GM15510 (cell line): ENCODE measurements around the gene KLK12.

Experiments
- POLR2A ChIP-seq: IDR thresholded peaks from 3 replicates; pipeline ENCODE4 v1.6.1; 2011; ENCODE audit warnings: borderline replicate concordance; ENCODE audit not compliant: insufficient read length; ENCODE audit errors: extremely low read depth

The KLK12 gene

DNA sequence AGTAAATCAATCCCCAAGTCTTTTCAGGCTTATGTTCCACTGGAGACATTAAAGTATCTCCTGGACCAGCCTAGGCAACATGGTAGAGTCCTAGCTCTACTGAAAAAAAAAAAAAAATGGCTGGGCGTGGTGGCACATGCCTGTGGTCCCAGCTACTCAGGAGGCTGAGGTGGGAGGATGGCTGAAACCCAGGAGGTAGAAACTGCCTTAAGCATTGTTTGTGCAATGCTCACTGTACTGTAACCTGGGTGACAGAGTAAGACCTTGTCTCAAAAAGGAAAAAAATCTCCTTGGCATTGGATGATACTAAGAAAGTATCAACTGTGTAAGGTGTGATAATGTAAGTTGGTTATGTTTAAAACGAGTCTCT is 42.2 kb downstream of the KLK12 start:
- TF ChIP-seq POLR2A: no peak

DNA sequence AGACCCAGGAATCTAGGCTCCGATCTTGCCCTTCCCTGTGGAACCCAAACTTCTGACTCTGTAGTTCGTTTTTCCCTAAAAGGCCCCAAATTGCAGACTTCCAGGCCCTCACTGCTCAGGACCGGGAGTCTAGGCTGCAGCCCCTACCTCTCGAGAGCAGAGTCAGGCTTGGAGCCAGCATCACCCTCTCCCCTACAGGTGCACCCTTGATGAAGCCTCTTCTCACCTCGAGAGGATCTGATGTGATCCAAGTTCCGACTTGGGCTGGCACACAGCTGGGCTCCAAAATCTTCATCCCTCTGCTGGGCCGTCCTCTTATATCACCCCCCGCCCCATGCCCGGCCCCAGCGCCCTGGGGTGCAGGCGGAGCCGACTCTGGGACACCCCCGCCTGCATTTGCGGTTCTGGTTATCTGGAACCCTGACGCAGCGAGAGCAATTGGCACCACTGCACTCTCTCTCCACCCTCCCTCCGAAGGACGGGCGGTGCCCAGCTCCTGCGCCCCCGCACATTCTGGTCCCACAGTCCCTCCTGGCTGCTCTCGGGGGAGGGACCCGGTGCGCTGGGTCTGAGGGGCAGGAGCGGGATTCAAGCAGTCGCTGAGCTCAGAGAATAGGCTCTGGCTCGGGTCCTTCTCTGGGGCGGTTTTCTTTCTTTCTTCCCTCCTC is 51.0 kb downstream of the KLK12 start, which contains the start of gene KLK7:
Gene KLK7, minus strand, starts transcription at position 293 of the 668 bp plus-strand sequence. CDS start 1,518 bp downstream, outside the sequence.
- TF ChIP-seq POLR2A: no peak

DNA sequence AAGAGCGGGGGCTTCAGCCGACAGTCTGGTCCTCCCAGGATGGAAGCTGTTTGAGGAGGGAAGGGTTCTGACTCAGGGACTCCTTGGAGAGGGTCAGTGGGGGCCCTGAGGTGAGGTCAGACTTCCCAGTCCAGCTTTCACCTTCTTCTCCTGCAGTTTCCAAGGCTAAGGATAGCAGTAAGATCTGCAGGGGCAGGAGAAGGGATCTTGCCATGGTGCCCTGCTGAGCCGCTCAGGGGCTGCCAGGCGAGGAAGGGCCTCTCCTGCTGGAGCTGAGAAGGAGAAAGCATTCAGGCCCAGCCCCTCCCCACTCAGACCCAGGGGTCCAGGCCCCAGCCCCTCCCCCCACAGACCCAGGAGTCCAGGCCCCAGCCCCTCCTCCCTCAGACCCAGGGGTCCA is 52.6 kb downstream of the KLK12 start:
- TF ChIP-seq POLR2A: no peak

GRCh38 chr19:50981587-50982146 is 53.1 kb downstream of the KLK12 start:
- TF ChIP-seq POLR2A: no peak

- TF ChIP-seq POLR2A: no peak
Measured at GRCh38 chr19:50980208-50980607, 54.6 kb downstream of the KLK12 start.

GRCh38 chr19:50979758-50980157 is 55.0 kb downstream of the KLK12 start:
- TF ChIP-seq POLR2A: no peak
